Astrocyte of the spinal cord (primary cell): Measurements from ENCODE around the gene ROR2.

Experiments
- DNase-seq: peaks from one replicate; pipeline ENCODE4 v3.0.0; 2011; ENCODE audit warnings: low read depth, low spot score
- H3K4me3 ChIP-seq: 2 replicates; pipeline ENCODE4 v1.5.1; 2011; ENCODE audit warnings: low read depth, mild to moderate bottlenecking, low read length, moderate library complexity
- in situ Hi-C: cut with HindIII; loops from 2 replicates; pipeline ENCODE4 v1.10.0; 2017; ENCODE audit warnings: low sequenced_read_pairs
- TF ChIP-seq, protein P1 (sequence below): IDR thresholded peaks from 2 replicates; pipeline ENCODE4 v1.5.1; 2012; ENCODE audit warnings: low read depth, mild to moderate bottlenecking, low read length, inconsistent platforms

The ROR2 gene

DNA sequence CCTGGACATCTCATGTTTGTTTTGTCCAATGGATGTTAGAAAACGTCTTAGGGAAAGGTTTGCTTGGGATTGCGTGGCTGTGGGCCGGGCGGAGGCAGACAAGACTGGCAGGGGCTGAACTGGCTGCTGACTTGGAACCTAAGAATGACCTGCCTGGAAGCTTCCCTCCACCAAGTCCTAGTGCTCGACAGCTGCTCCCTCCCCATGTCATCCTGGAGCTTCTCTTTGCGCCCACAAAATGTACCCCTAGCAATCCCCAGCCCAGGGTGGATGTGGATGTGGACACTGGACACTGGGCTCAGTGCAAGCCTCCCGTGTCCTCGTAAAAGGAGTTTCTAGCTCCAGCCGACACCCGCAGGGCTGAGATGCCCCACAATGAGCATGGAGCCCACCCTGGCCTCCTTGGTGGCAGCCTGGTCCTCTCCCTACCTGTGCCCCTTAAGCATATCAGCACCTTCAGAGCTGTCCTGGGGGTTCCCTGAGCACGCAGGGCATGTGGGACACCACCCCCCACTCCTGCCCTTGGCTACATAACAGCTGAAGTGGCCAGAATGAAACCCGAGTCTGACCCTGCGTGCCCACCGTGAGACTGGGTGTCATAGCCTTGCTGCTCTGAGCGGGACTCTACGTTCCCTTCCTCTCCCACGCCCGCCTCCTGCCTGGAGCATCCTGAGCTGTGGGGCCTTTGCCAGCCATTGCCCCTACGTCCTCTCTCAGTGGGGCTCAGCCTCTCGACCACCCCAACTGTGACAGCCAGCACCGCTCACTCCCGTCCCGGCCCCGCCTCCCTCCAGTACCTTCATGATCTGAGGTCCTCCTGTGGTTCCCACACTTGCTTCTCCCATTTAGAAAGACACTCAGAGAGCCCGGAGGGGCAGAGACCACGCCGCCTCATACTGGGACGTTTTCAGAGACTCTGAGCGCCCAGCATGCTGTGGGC lies 180.8 kb downstream of the ROR2 start:
- in situ Hi-C loops, result no loop called here
- TF ChIP-seq, protein P1, sequence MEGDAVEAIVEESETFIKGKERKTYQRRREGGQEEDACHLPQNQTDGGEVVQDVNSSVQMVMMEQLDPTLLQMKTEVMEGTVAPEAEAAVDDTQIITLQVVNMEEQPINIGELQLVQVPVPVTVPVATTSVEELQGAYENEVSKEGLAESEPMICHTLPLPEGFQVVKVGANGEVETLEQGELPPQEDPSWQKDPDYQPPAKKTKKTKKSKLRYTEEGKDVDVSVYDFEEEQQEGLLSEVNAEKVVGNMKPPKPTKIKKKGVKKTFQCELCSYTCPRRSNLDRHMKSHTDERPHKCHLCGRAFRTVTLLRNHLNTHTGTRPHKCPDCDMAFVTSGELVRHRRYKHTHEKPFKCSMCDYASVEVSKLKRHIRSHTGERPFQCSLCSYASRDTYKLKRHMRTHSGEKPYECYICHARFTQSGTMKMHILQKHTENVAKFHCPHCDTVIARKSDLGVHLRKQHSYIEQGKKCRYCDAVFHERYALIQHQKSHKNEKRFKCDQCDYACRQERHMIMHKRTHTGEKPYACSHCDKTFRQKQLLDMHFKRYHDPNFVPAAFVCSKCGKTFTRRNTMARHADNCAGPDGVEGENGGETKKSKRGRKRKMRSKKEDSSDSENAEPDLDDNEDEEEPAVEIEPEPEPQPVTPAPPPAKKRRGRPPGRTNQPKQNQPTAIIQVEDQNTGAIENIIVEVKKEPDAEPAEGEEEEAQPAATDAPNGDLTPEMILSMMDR, result no peak
- DNase-seq, result no peak
- no peak overlapping the region for H3K4me3 ChIP-seq

DNA sequence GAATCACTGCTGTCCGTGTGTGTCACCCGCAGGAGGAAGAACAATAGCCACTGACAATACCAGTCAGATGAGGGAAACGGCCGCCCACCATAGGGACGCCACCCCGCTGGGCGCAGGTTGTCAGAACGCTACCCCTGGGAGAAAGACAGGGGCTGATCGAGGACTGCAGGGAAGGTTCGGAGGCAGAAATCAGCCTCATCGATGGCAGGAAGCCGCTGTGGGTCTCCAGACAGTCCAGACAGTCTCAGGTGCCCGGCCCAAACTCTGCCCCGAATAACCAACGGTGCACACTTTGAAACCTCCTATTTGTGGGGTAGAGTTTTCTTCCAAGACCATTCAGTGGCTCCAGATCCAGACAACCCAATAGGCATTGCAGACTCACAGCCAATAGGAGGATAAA lies 181.5 kb downstream of the ROR2 start:
- H3K4me3 ChIP-seq, result no peak overlapping the region
- TF ChIP-seq, protein P1, result no peak
- in situ Hi-C loops, result no loop called here
- no peak for DNase-seq

DNA sequence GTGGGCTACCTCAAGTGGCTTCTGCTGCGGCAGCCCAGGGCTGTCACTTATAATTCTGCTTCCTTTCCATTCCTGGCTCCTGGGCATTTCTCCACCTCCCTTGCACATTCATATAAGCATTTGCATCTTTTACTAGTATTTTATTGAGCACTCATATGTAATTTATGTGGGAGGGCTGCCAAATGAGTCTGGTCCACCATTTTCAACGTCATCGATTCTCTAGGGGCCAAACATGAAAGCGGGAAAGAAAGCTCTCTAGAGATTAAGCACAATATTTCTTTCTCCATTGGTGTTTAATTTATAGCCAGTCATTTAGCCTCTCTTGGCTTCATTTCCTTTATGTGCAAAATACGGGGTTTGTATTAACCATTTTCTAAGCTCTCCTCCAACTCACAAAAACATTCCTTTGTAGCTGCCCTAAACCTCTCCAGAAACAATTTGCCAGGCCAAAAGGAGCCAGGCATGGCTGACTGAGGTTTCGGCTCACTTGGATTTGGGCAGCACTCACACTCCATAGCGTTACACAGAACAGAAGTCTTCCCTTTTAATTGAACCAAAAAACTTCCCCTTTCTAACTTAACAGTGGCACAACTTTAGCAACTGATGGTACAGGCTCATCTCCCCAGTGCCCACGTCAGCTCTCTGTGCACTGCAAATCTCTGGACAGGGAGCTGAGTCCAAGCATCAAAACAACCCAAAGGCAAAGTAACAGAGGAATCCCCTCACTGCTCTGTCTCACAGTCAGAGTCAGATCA lies 183.5 kb downstream of the ROR2 start:
- TF ChIP-seq, protein P1, result no peak
- in situ Hi-C loops, result no loop called here
- H3K4me3 ChIP-seq, result no peak overlapping the region
- DNase-seq, result no peak

DNA sequence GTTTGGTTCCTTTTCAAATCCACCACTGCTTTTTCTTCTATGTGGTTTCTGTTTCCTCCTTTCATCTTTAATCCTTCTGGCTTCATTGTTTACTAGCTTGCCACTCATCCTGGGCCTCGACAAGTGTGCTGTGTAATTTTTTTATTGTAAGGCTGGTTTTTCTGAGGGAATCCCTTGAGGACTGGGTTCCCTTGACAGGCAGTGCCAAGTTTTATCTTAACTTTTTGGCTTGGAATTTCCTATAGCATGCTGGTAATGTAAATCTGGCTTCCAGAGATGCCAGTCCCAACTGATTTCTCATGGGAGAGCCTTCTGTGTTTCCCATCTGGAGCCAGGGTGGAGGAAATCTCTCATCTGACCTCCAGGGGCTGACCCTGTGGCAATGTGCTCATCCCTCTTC lies 184.7 kb downstream of the ROR2 start:
- DNase-seq, result no peak
- TF ChIP-seq, protein P1, result no peak
- in situ Hi-C loops, result no loop called here
- H3K4me3 ChIP-seq, result no peak overlapping the region

DNA sequence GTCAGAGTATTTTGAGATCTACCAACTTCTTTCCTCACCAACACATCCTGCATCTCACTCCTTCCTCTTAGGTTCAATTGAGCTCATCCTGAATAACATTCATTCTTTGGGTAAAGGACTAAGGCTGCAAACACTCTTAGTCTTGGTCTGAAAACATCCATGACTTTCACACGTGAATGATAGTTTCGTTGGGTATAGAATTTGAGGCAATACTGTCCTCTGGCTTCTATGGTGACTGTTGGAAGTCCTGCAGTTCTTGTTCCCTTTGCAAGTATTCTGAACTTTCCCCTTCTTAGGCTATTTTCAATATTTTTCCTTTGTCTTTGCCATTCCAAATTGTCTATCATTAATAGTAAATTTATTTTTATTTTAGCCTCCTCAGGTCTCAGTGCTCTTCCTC lies 185.4 kb downstream of the ROR2 start:
- TF ChIP-seq, protein P1, result no peak
- no peak for DNase-seq
- H3K4me3 ChIP-seq, result no peak overlapping the region
- in situ Hi-C loops, result no loop called here

DNA sequence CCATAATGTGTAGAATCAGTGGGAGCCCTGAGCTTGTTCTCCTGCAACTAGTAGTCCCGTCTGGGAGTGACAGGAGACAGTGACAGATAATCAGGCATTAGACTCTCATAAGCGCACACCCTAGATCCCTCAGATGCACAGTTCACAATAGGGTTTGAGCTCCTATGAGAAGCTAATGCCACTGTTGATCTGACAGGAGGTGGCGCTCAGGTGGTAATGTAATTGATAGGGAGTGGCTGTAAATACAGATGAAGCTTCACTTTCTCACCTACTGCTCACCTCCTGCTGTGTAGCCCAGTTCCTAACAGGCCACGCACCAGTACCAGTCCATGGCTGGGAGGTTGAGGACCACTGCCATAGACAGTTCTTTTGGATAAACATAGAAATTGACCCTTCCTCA lies 188.7 kb downstream of the ROR2 start:
- DNase-seq, result no peak
- TF ChIP-seq, protein P1, result no peak
- in situ Hi-C loops, result no loop called here
- H3K4me3 ChIP-seq, result no peak overlapping the region
